KMS-11 (cell line): ENCODE results near the gene PDE3B.
"Not testable (repeated sequence)": the region's sequence is repeated elsewhere in the genome, so short reads cannot be mapped to it uniquely, and the experiment has no call there.

Experiments
- H2AFZ ChIP-seq: fragments of 200-600 bp; sonication (generic); 2 replicates; pipeline ENCODE4 v1.6.1; 2016; ENCODE audit warnings: antibody characterized with exemption, mixed run types, low read depth
- H3K27ac ChIP-seq: fragments of 200-600 bp; sonication (generic); 2 replicates; pipeline ENCODE4 v1.6.1; 2016; ENCODE audit warnings: mild to moderate bottlenecking, mixed run types
- H3K27me3 ChIP-seq: fragments of 200-600 bp; sonication (generic); 2 replicates; pipeline ENCODE4 v1.6.1; 2017; ENCODE audit warnings: mild to moderate bottlenecking, low read depth, mixed run types, moderate library complexity; ENCODE audit not compliant: insufficient read depth
- H3K36me3 ChIP-seq: fragments of 200-600 bp; sonication (generic); 2 replicates; pipeline ENCODE4 v1.6.1; 2017; ENCODE audit warnings: mild to moderate bottlenecking, mixed run types; ENCODE audit not compliant: insufficient read depth
- H3K4me1 ChIP-seq: fragments of 200-600 bp; sonication (generic); 2 replicates; pipeline ENCODE4 v1.6.1; 2016; ENCODE audit warnings: mild to moderate bottlenecking, low read depth, mixed run types; ENCODE audit not compliant: poor library complexity, severe bottlenecking
- H3K4me2 ChIP-seq: fragments of 200-600 bp; sonication (generic); 2 replicates; pipeline ENCODE4 v1.7.0; 2016; ENCODE audit warnings: mild to moderate bottlenecking, mixed run types
- H3K4me3 ChIP-seq: fragments of 200-600 bp; sonication (generic); IDR thresholded peaks from 2 replicates; pipeline ENCODE4 v1.6.1; 2017; ENCODE audit warnings: low read depth, low read length, mixed read lengths; ENCODE audit not compliant: insufficient read depth
- H3K79me2 ChIP-seq: fragments of 200-600 bp; sonication (generic); 2 replicates; pipeline ENCODE4 v1.6.1; 2016; ENCODE audit warnings: low read depth, mixed run types; ENCODE audit not compliant: insufficient read depth
- H3K9ac ChIP-seq: fragments of 200-600 bp; sonication (generic); 2 replicates; pipeline ENCODE4 v1.6.1; 2016; ENCODE audit warnings: mild to moderate bottlenecking, mixed run types
- H4K20me1 ChIP-seq: fragments of 200-600 bp; sonication (generic); 2 replicates; pipeline ENCODE4 v1.6.1; 2016; ENCODE audit warnings: mild to moderate bottlenecking, mixed run types; ENCODE audit not compliant: insufficient read depth
- CTCF ChIP-seq: fragments of 200-600 bp; sonication (generic); conservative IDR thresholded peaks from 2 replicates; pipeline ENCODE4 v1.6.1; 2017; ENCODE audit warnings: low read depth, mild to moderate bottlenecking, antibody characterized with exemption, low read length, moderate library complexity, mixed read lengths

PDE3B gene

GRCh38 chr11:14727215-14727614 lies 83.6 kb downstream of the PDE3B start:
- no peak for TF ChIP-seq CTCF
- Histone ChIP-seq H3K4me3 (no peak overlapping the region), H3K27me3 (no peaks in the 10 kb centered on the region), H3K27ac (no peak overlapping the region), H3K4me2 (no peak overlapping the region), H3K36me3 (no peaks in the 10 kb centered on the region), H4K20me1 (peaks cover 42% of the 10 kb centered on the region), H3K4me1 (peaks cover 5% of the 10 kb centered on the region), H3K9ac (no peak overlapping the region), H2AFZ (no peak overlapping the region), H3K79me2 (peaks cover 84% of the 10 kb centered on the region)

GRCh38 chr11:14727746-14728145 lies 84.1 kb downstream of the PDE3B start:
- no peaks in the 10 kb centered on the region for H3K36me3 ChIP-seq
- no peak for TF ChIP-seq CTCF
- H4K20me1 ChIP-seq, result peaks cover 42% of the 10 kb centered on the region
- H2AFZ ChIP-seq, result no peak overlapping the region
- no peaks in the 10 kb centered on the region for H3K27me3 ChIP-seq
- peaks cover 84% of the 10 kb centered on the region for H3K79me2 ChIP-seq
- no peak overlapping the region for H3K9ac ChIP-seq
- H3K27ac ChIP-seq, result no peak overlapping the region
- H3K4me1 ChIP-seq, result peaks cover under 1% of the 10 kb centered on the region
- H3K4me2 ChIP-seq, result no peak overlapping the region
- no peak overlapping the region for H3K4me3 ChIP-seq

- not testable (repeated sequence) for H2AFZ ChIP-seq, H4K20me1 ChIP-seq, H3K4me3 ChIP-seq, H3K27me3 ChIP-seq, H3K4me2 ChIP-seq, H3K36me3 ChIP-seq, H3K27ac ChIP-seq, H3K9ac ChIP-seq
- H3K79me2 ChIP-seq, result peaks cover 97% of the 10 kb centered on the region
- H3K4me1 ChIP-seq, result peaks cover 34% of the 10 kb centered on the region
Measured at GRCh38 chr11:14740539-14740938, 96.9 kb downstream of the PDE3B start.

GRCh38 chr11:14741195-14741594 lies 97.6 kb downstream of the PDE3B start:
- H3K27me3 ChIP-seq, result no peaks in the 10 kb centered on the region
- H3K4me3 ChIP-seq, result no peak overlapping the region
- no peak overlapping the region for H3K4me2 ChIP-seq
- peaks cover 96% of the 10 kb centered on the region for H3K79me2 ChIP-seq
- no peaks in the 10 kb centered on the region for H3K36me3 ChIP-seq
- peaks cover 41% of the 10 kb centered on the region for H3K4me1 ChIP-seq
- H2AFZ ChIP-seq, result no peak overlapping the region
- peaks cover 7% of the 10 kb centered on the region; the same call in 1 of the 2 replicates for H4K20me1 ChIP-seq
- H3K9ac ChIP-seq, result no peak overlapping the region
- no peak for TF ChIP-seq CTCF
- no peak overlapping the region for H3K27ac ChIP-seq

GRCh38 chr11:14742849-14743559 lies 99.4 kb downstream of the PDE3B start:
- TF ChIP-seq CTCF, result no peak
- Histone ChIP-seq H3K27me3 (no peaks in the 10 kb centered on the region), H3K36me3 (no peaks in the 10 kb centered on the region), H3K9ac (no peak overlapping the region), H3K4me2 (0 out of 2 replicates have a peak overlapping the region, but pooled peaks have one; percentile 29), H3K79me2 (peaks cover 98% of the 10 kb centered on the region), H3K4me1 (peaks cover 52% of the 10 kb centered on the region), H3K4me3 (no peak overlapping the region), H3K27ac (no peak overlapping the region), H2AFZ (no peak overlapping the region), H4K20me1 (peaks cover 7% of the 10 kb centered on the region; the same call in 1 of the 2 replicates)

GRCh38 chr11:14743667-14744066 lies 100.1 kb downstream of the PDE3B start:
- H2AFZ ChIP-seq, H3K27ac ChIP-seq, H3K36me3 ChIP-seq: not testable (repeated sequence)

More at GRCh38 chr11:14743667-14744066, 100.1 kb downstream of the PDE3B start:
- H3K9ac ChIP-seq, H3K4me3 ChIP-seq, H4K20me1 ChIP-seq, H3K27me3 ChIP-seq, H3K4me2 ChIP-seq: not testable (repeated sequence)
- peaks cover 98% of the 10 kb centered on the region for H3K79me2 ChIP-seq
- peaks cover 57% of the 10 kb centered on the region for H3K4me1 ChIP-seq
